Measurements from ENCODE around the gene PDZD2. TPM values are rescaled to one million over a fixed set of nuclear protein-coding genes. Genes with fewer than 3 reads are reported as not detected.

The PDZD2 gene
- total RNA-seq, 1 experiment from 2014 or later: 2.2 TPM

DNA sequence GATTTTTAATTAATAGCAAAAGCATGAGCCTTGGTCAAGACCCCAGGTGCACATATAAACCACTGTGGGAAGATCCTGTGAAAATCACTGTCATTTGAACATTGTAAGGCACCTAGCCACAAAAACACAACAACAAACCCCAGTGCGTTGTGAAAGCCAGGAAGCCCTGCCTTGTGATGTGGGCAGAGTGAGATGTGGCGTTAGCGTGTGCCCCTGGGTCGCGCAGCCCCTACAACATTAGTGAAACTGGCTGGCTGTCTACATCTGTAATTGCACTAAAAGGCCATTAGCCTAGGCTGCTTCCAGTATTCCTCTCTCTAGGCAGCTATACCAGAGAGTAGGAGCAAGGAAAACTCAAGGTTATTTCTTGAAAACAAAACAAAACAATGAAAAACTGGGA is 21.1 kb upstream of the PDZD2 start:
- H3K4me3 ChIP-seq (ENCODE audit: low read depth, low read length, poor library complexity, severe bottlenecking): no peak overlapping the region
- ChIA-PET CTCF (no interaction called here), POLR2A (ENCODE audit: low non-redundant PET) (no interaction called here)
- no TSS peak for BruUV-seq (replicated peaks)
- TF ChIP-seq, protein P1, sequence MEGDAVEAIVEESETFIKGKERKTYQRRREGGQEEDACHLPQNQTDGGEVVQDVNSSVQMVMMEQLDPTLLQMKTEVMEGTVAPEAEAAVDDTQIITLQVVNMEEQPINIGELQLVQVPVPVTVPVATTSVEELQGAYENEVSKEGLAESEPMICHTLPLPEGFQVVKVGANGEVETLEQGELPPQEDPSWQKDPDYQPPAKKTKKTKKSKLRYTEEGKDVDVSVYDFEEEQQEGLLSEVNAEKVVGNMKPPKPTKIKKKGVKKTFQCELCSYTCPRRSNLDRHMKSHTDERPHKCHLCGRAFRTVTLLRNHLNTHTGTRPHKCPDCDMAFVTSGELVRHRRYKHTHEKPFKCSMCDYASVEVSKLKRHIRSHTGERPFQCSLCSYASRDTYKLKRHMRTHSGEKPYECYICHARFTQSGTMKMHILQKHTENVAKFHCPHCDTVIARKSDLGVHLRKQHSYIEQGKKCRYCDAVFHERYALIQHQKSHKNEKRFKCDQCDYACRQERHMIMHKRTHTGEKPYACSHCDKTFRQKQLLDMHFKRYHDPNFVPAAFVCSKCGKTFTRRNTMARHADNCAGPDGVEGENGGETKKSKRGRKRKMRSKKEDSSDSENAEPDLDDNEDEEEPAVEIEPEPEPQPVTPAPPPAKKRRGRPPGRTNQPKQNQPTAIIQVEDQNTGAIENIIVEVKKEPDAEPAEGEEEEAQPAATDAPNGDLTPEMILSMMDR (conservative IDR thresholded peaks at IDR 0.05; ENCODE audit: low read depth, low read length): no peak
- no peak overlapping the region for H3K27ac ChIP-seq (ENCODE audit: low read depth, low read length, poor library complexity, severe bottlenecking)
- no peak for DNase-seq (ENCODE audit: low spot score)
- H3K36me3 ChIP-seq (ENCODE audit: insufficient read depth, low read length, poor library complexity, severe bottlenecking): no peaks in the 10 kb centered on the region
- intact Hi-C loops (cut with micrococcal nuclease; ENCODE audit: unreplicated experiment): no loop called here
- H3K4me1 ChIP-seq (ENCODE audit: insufficient read depth, low read length, poor library complexity, severe bottlenecking): no peaks in the 10 kb centered on the region
- H3K9me3 ChIP-seq (ENCODE audit: low read depth, low read length, poor library complexity, severe bottlenecking): no peaks in the 10 kb centered on the region
- no peaks in the 10 kb centered on the region for H3K27me3 ChIP-seq (replicated peaks; ENCODE audit: insufficient read depth, low read depth, low read length, poor library complexity)

DNA sequence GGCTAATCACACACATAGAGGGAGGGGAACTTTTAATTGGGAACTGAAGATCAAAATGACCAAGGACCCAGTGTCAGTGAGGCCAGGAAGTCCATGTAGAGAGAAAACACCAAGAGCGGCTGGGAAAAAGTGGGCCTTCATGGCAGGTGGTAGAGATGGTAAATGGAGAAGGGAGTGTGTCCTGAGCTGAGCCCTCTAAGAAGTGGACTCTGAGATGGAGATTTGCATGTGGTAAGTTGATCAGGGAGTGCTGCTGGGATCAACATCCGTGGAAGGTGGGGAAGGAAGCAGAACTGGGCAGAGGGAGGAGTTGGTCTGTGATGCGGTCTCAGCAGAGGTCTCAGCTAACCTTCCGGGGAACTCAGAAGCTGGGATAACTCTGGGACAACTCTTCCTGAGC is 18.9 kb upstream of the PDZD2 start:
- no peak for DNase-seq (ENCODE audit: low spot score)
- intact Hi-C loops (cut with micrococcal nuclease; ENCODE audit: unreplicated experiment): no loop called here
- Histone ChIP-seq H3K4me1 (ENCODE audit: insufficient read depth, low read length, poor library complexity, severe bottlenecking) (no peaks in the 10 kb centered on the region), H3K9me3 (ENCODE audit: low read depth, low read length, poor library complexity, severe bottlenecking) (no peaks in the 10 kb centered on the region), H3K27ac (ENCODE audit: low read depth, low read length, poor library complexity, severe bottlenecking) (no peak overlapping the region), H3K27me3 (replicated peaks; ENCODE audit: insufficient read depth, low read depth, low read length, poor library complexity) (no peaks in the 10 kb centered on the region), H3K36me3 (ENCODE audit: insufficient read depth, low read length, poor library complexity, severe bottlenecking) (no peaks in the 10 kb centered on the region), H3K4me3 (ENCODE audit: low read depth, low read length, poor library complexity, severe bottlenecking) (no peak overlapping the region)
- BruUV-seq (replicated peaks): no TSS peak
- ChIA-PET CTCF (no interaction called here), POLR2A (ENCODE audit: low non-redundant PET) (no interaction called here)
- TF ChIP-seq, protein P1 (conservative IDR thresholded peaks at IDR 0.05; ENCODE audit: low read depth, low read length): no peak
- TF ChIP-seq EZH2 (IDR thresholded peaks at IDR 0.05; ENCODE audit: borderline replicate concordance, low read depth, low read length, poor library complexity, severe bottlenecking): no peak

DNA sequence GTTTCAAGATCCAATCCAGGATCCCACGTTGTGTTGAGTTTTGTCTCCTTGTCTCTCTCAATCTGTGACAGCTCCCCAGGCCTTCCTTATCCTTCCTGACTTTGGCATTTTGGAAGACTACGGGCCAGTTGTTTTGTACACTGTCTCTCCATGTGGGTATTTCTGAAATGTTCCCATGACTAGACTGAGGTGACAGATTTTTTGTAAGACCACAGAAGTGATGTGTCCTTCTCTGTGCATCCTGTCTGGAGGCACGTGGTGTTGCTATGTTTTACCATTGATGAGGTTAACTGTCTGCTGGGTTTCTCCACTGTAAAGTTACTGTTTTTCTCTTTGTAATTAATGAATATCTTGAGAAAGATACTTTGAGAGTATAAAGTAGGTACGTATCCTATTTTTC is 15.7 kb upstream of the PDZD2 start:
- H3K4me1 ChIP-seq (ENCODE audit: insufficient read depth, low read length, poor library complexity, severe bottlenecking): no peaks in the 10 kb centered on the region
- H3K36me3 ChIP-seq (ENCODE audit: insufficient read depth, low read length, poor library complexity, severe bottlenecking): no peaks in the 10 kb centered on the region
- DNase-seq (ENCODE audit: low spot score): no peak
- BruUV-seq (replicated peaks): no TSS peak
- H3K4me3 ChIP-seq (ENCODE audit: low read depth, low read length, poor library complexity, severe bottlenecking): no peak overlapping the region
- intact Hi-C loops (cut with micrococcal nuclease; ENCODE audit: unreplicated experiment): no loop called here
- ChIA-PET CTCF (no interaction called here), POLR2A (ENCODE audit: low non-redundant PET) (no interaction called here)
- no peak for TF ChIP-seq EZH2 (IDR thresholded peaks at IDR 0.05; ENCODE audit: borderline replicate concordance, low read depth, low read length, poor library complexity, severe bottlenecking)
- TF ChIP-seq, protein P1 (conservative IDR thresholded peaks at IDR 0.05; ENCODE audit: low read depth, low read length): no peak
- H3K9me3 ChIP-seq (ENCODE audit: low read depth, low read length, poor library complexity, severe bottlenecking): no peaks in the 10 kb centered on the region
- H3K27me3 ChIP-seq (replicated peaks; ENCODE audit: insufficient read depth, low read depth, low read length, poor library complexity): no peaks in the 10 kb centered on the region
- H3K27ac ChIP-seq (ENCODE audit: low read depth, low read length, poor library complexity, severe bottlenecking): no peak overlapping the region
